ENCODE results near the gene MLIP.

- TF ChIP-seq EP300 (IDR thresholded peaks at IDR 0.05): no peak
- TF ChIP-seq CTCF (IDR thresholded peaks at IDR 0.05): no peak
- no peak for TF ChIP-seq POLR2A (IDR thresholded peaks at IDR 0.05)
These were observed 82.8 kb downstream of the MLIP start for GRCh38 chr6:54194067-54194466.
